Activated CD4-positive, alpha-beta T cell treated with anti-CD3 and anti-CD28 coated beads, Interleukin-2, amount 50 U/mL, for 48 hours (primary cell): ENCODE measurements around the gene USP13.
"Not testable (repeated sequence)": the region's sequence is repeated elsewhere in the genome, so short reads cannot be mapped to it uniquely, and the experiment has no call there.

Experiments
- DNase-seq, 2 experiments: peaks; one replicate each; pipeline ENCODE4 v3.0.0-alpha.2; 2020

USP13 gene

GRCh38 chr3:179738998-179739397 lies 86.2 kb downstream of the USP13 start:
- DNase-seq = no peak

GRCh38 chr3:179739816-179740594 lies 87.2 kb downstream of the USP13 start:
- no peak for DNase-seq

- no peak for DNase-seq
Measured at GRCh38 chr3:179743913-179744312, 91.1 kb downstream of the USP13 start.

GRCh38 chr3:179744667-179745066 lies 91.8 kb downstream of the USP13 start:
- DNase-seq = no peak

- DNase-seq = no peak
Measured at GRCh38 chr3:179745079-179745478, 92.2 kb downstream of the USP13 start.

GRCh38 chr3:179745716-179746115 lies 92.9 kb downstream of the USP13 start:
- no peak for DNase-seq

- DNase-seq = peak in 1 of 2 experiments; percentile 4
Measured at GRCh38 chr3:179750720-179751328, 98.0 kb downstream of the USP13 start.

GRCh38 chr3:179760944-179761343 lies 108.1 kb downstream of the USP13 start:
- no peak for DNase-seq

GRCh38 chr3:179765396-179765795 lies 112.6 kb downstream of the USP13 start:
- no peak for DNase-seq

- no peak for DNase-seq
Measured at GRCh38 chr3:179766416-179767133, 113.7 kb downstream of the USP13 start.

- DNase-seq = no peak
Measured at GRCh38 chr3:179768080-179768479, 115.2 kb downstream of the USP13 start.

GRCh38 chr3:179769411-179770247 lies 116.8 kb downstream of the USP13 start:
- no peak for DNase-seq

- DNase-seq = no peak
Measured at GRCh38 chr3:179771797-179772196, 119.0 kb downstream of the USP13 start.

- no peak for DNase-seq
Measured at GRCh38 chr3:179772297-179772696, 119.5 kb downstream of the USP13 start.

GRCh38 chr3:179775416-179776122 lies 122.7 kb downstream of the USP13 start:
- no peak for DNase-seq

- DNase-seq = not testable (repeated sequence)
Measured at GRCh38 chr3:179782841-179783240, 130.0 kb downstream of the USP13 start.

- no peak for DNase-seq
Measured at GRCh38 chr3:179788996-179789395, 136.2 kb downstream of the USP13 start.

GRCh38 chr3:179791793-179792192 lies 139.0 kb downstream of the USP13 start:
- no peak for DNase-seq

- DNase-seq = no peak
Measured at GRCh38 chr3:179794355-179794754, 141.5 kb downstream of the USP13 start.

GRCh38 chr3:179796421-179796820 lies 143.6 kb downstream of the USP13 start:
- no peak for DNase-seq

GRCh38 chr3:179797192-179797591 lies 144.4 kb downstream of the USP13 start:
- DNase-seq = no peak

- no peak for DNase-seq
Measured at GRCh38 chr3:179801263-179801662, 148.4 kb downstream of the USP13 start.
